ENCODE data around the gene LAMA2. TPM values are rescaled to one million over a fixed set of nuclear protein-coding genes. Genes with fewer than 3 reads are reported as not detected.

LAMA2 gene
- total and polyA plus RNA-seq, 8 donors: 3.4 to 110 (median 31.6) TPM

DNA sequence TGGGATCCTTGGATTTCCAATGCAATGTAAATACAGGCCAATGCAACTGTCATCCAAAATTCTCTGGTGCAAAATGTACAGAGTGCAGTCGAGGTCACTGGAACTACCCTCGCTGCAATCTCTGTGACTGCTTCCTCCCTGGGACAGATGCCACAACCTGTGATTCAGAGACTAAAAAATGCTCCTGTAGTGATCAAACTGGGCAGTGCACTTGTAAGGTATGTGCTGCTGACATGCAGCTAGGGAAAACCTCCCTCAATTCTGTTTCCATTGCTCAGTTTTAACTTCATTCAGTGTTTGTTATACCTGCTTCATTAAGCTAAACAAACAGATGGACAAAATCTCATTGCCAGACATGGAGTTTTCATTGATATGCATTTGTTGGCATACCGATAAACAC, 429.9 kb downstream of the LAMA2 start:
- H3K4me1 ChIP-seq: peaks cover 0 to under 1% (median under 1%) of the 10 kb centered on the region in 4 donors
- H3K36me3 ChIP-seq: peaks cover 0 to 32% (median 24%) of the 10 kb centered on the region in 4 donors
- H3K27ac ChIP-seq: no peak overlapping the region
- no peaks in the 10 kb centered on the region for H3K27me3 ChIP-seq
- WGBS, 5 donors: 51 to 76% (median 66%) methylated on average over 3 of the region's 3 CpGs
- no peak overlapping the region for H3K4me3 ChIP-seq
- no peak for TF ChIP-seq POLR2AphosphoS5 (IDR thresholded peaks at IDR 0.05)
- intact Hi-C loops (cut with DNase I; ENCODE audit: low total_unique reads): no loop called here
- DNase-seq: no peak
- no peaks in the 10 kb centered on the region for H3K9me3 ChIP-seq

- Histone ChIP-seq H3K27ac (no peak overlapping the region), H3K36me3 (peaks cover 0 to 32% (median 21%) of the 10 kb centered on the region in 4 donors), H3K4me1 (peaks cover 0 to 11% (median 5%) of the 10 kb centered on the region in 4 donors), H3K4me3 (no peak overlapping the region), H3K27me3 (no peaks in the 10 kb centered on the region), H3K9me3 (no peaks in the 10 kb centered on the region)
- WGBS, 5 donors: 88 to 92% (median 92%) methylated on average over 9 of the region's 9 CpGs
- peak in 1 of 2 donors; percentile 2 for DNase-seq
- TF ChIP-seq POLR2AphosphoS5 (IDR thresholded peaks at IDR 0.05) (no peak), CTCF (IDR thresholded peaks at IDR 0.05) (no peak), POLR2A (IDR thresholded peaks at IDR 0.05) (no peak), EP300 (IDR thresholded peaks at IDR 0.05) (no peak)
- intact Hi-C loops (cut with DNase I; ENCODE audit: low total_unique reads): no loop called here
These were observed 431.6 kb downstream of the LAMA2 start for GRCh38 chr6:129314575-129314974.

GRCh38 chr6:129317931-129318820, 435.2 kb downstream of the LAMA2 start:
- TF ChIP-seq EP300 (IDR thresholded peaks at IDR 0.05): no peak
- DNase-seq: peak in 1 of 2 donors; percentile 19

DNA sequence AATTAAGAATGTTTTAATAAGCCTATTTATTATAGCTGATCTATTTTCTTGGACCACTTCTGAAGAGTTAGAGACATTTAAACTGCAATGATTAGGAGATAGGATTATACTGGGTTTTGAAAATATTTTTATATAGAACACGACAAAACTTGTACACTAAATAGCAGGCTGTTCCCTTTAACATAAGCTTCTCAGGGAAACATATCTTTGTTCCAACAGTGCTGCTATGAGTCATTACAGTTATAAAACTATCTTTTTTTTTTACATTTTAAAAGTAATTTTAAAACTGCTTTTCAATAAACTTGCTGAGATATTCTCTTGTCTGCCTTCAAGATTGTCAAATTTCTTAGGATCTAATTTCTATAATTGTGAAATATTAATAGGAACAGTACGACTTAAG, 438.0 kb downstream of the LAMA2 start:
- 74 to 89% (median 85%) methylated on average over 2 of the region's 2 CpGs for WGBS, 5 donors
- no peaks in the 10 kb centered on the region for H3K9me3 ChIP-seq
- no peaks in the 10 kb centered on the region for H3K27me3 ChIP-seq
- no peak for DNase-seq
- H3K36me3 ChIP-seq: peaks cover under 1 to 42% (median 33%) of the 10 kb centered on the region in 4 donors
- no peak overlapping the region for H3K4me3 ChIP-seq
- no peak for TF ChIP-seq POLR2AphosphoS5 (IDR thresholded peaks at IDR 0.05)
- intact Hi-C loops (cut with DNase I; ENCODE audit: low total_unique reads): no loop called here
- no peak overlapping the region for H3K27ac ChIP-seq
- peaks cover 0 to 11% (median 5%) of the 10 kb centered on the region in 4 donors for H3K4me1 ChIP-seq

More at GRCh38 chr6:129317931-129318820, 435.2 kb downstream of the LAMA2 start:
- intact Hi-C loops (cut with DNase I; ENCODE audit: low total_unique reads): no loop called here
- Histone ChIP-seq H3K9me3 (no peaks in the 10 kb centered on the region), H3K36me3 (peaks cover 0 to 46% (median 36%) of the 10 kb centered on the region in 4 donors), H3K4me1 (peaks cover 0 to 11% (median 5%) of the 10 kb centered on the region in 4 donors), H3K4me3 (no peak overlapping the region), H3K27ac (no peak overlapping the region), H3K27me3 (no peaks in the 10 kb centered on the region)
- WGBS, 5 donors: 13 to 27% (median 16%) methylated on average over 3 of the region's 3 CpGs

DNA sequence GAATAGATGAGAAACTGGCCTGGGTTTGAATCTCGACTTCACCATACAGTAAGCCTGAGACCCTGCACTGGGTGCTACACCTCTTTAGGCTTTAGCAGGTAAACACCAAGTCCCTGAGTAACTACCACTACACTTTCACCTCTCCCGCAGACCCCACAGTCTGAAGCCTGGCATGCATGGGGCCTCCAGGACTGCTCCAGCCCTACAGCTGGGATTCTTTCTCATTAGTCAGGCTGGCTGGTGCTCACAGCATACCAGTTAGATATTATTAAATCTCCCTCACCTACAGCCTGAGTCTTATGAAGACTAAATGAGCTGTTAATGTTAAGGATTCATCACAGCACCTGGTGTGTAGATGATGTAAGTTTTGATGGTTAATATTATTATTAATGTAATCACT, 438.4 kb downstream of the LAMA2 start:
- 78 to 87% (median 86%) methylated on average over 2 of the region's 2 CpGs for WGBS, 5 donors
- H3K27ac ChIP-seq: no peak overlapping the region
- DNase-seq: no peak
- no peak for TF ChIP-seq POLR2AphosphoS5 (IDR thresholded peaks at IDR 0.05)
- no peak for TF ChIP-seq CTCF (IDR thresholded peaks at IDR 0.05)
- no peak for TF ChIP-seq POLR2A (IDR thresholded peaks at IDR 0.05)
- TF ChIP-seq EP300 (IDR thresholded peaks at IDR 0.05): no peak
- H3K4me1 ChIP-seq: peaks cover 0 to 11% (median 5%) of the 10 kb centered on the region in 4 donors
- intact Hi-C loops (cut with DNase I; ENCODE audit: low total_unique reads): no loop called here
- no peak overlapping the region for H3K4me3 ChIP-seq
- no peaks in the 10 kb centered on the region for H3K27me3 ChIP-seq
- no peaks in the 10 kb centered on the region for H3K9me3 ChIP-seq
- H3K36me3 ChIP-seq: peaks cover 3 to 40% (median 29%) of the 10 kb centered on the region in 4 donors

- DNase-seq: no peak
- no peak for TF ChIP-seq EP300 (IDR thresholded peaks at IDR 0.05)
- H3K36me3 ChIP-seq: peaks cover 3 to 51% (median 42%) of the 10 kb centered on the region in 4 donors
- no peak overlapping the region for H3K4me3 ChIP-seq
- WGBS, 5 donors: 90 to 96% (median 93%) methylated on average over 5 of the region's 5 CpGs
- H3K27ac ChIP-seq: no peak overlapping the region
- H3K4me1 ChIP-seq: no peaks in the 10 kb centered on the region
- no peaks in the 10 kb centered on the region for H3K27me3 ChIP-seq
- intact Hi-C loops (cut with DNase I; ENCODE audit: low total_unique reads): no loop called here
- H3K9me3 ChIP-seq: no peaks in the 10 kb centered on the region
These were observed 441.4 kb downstream of the LAMA2 start for GRCh38 chr6:129324345-129324744.

Measured in stomach (tissue), 9 donors.